ENCODE measurements around the gene MCRS1. TPM values are rescaled to one million over a fixed set of nuclear protein-coding genes. Genes with fewer than 3 reads are reported as not detected.
A peak's percentile ranks its signal among the peaks of the same experiment; 100 is the strongest.

The MCRS1 gene
- total RNA-seq, 1 experiment from 2014 or later: 103 TPM

- Histone ChIP-seq H3K23me2 (ENCODE audit: insufficient read length, low read depth, low read length, poor library complexity, severe bottlenecking) (no peaks in the 10 kb centered on the region), H2BK5ac (ENCODE audit: insufficient read length, low read length) (no peak overlapping the region), H3K4me2 (ENCODE audit: insufficient read depth, insufficient read length, low read length) (no peak overlapping the region), H3K18ac (ENCODE audit: insufficient read length, low read depth, low read length) (no peak overlapping the region), H3K9ac (ENCODE audit: extremely low read depth, insufficient read length, low read length) (no peak overlapping the region), H4K20me1 (ENCODE audit: control insufficient read depth, insufficient read depth, insufficient read length) (peaks cover 3% of the 10 kb centered on the region), H3K56ac (ENCODE audit: insufficient read length, low read depth, low read length) (no peak overlapping the region), H2BK20ac (ENCODE audit: low read depth, low read length, poor library complexity, severe bottlenecking) (no peak overlapping the region), H3T11ph (ENCODE audit: low read length) (no peak overlapping the region), H3K14ac (ENCODE audit: insufficient read depth, low read length) (no peak overlapping the region), H4K5ac (ENCODE audit: insufficient read length, low read depth, low read length) (no peak overlapping the region), H2BK120ac (ENCODE audit: low read depth, low read length, poor library complexity, severe bottlenecking) (no peak overlapping the region), H3K27ac (ENCODE audit: insufficient read length, low read depth, low read length) (no peak overlapping the region), H2AFZ (ENCODE audit: low read length) (no peak overlapping the region), H3K27me3 (ENCODE audit: insufficient read depth, low read length) (no peaks in the 10 kb centered on the region), H3K4me1 (ENCODE audit: insufficient read depth, low read length) (no peaks in the 10 kb centered on the region), H2AK5ac (ENCODE audit: insufficient read length, low read length) (no peak overlapping the region), H2BK12ac (ENCODE audit: insufficient read length, low read depth, low read length) (no peak overlapping the region), H3K9me3 (ENCODE audit: control insufficient read depth, low read depth, low read length) (no peaks in the 10 kb centered on the region), H3K23ac (ENCODE audit: insufficient read length, low read depth, low read length) (no peak overlapping the region), H4K91ac (ENCODE audit: insufficient read length, low read depth, low read length) (no peak overlapping the region), H3K79me1 (ENCODE audit: insufficient read depth, low read depth, low read length, poor library complexity, severe bottlenecking) (no peaks in the 10 kb centered on the region), H4K8ac (replicated peaks; ENCODE audit: insufficient read length, low read depth, low read length) (no peak overlapping the region), H3K4ac (ENCODE audit: low read depth, low read length) (no peak overlapping the region), H2BK15ac (ENCODE audit: low read depth, low read length) (no peak overlapping the region), H3K79me2 (ENCODE audit: insufficient read depth, low read length) (no peaks in the 10 kb centered on the region)
- Mint-ChIP-seq H3K27ac (peak overlapping the region in 2 of 3 experiments; percentile 62 to 75; a peak in 2 of 7 replicates), H3K9me3 (no peaks in the 10 kb centered on the region), H3K4me1 (peaks cover 9% of the 10 kb centered on the region in 2 experiments), H3K36me3 (ENCODE audit: insufficient read depth in 1 of 3, low read depth in 3 of 3) (peaks cover 4 to 17% (median 11%) of the 10 kb centered on the region in 3 experiments; a peak in 5 of 7 replicates), H3K4me3 (no peak overlapping the region), H3K27me3 (ENCODE audit: low read depth) (peaks cover 2% of the 10 kb centered on the region; the same call in 1 of the 2 replicates)
- TF ChIP-seq CTCF (conservative IDR thresholded peaks at IDR 0.05): no peak
- no peak for DNase-seq
- no CpG with 5 or more reads among the region's 9 CpGs for WGBS (ENCODE audit: extremely low coverage, insufficient read length, low lambda C conversion rate)
Observed at GRCh38 chr12:49577589-49578315, 9.8 kb upstream of the MCRS1 start.

All from H9 (cell line).